Naive thymus-derived CD4-positive, alpha-beta T cell (primary cell): Measurements from ENCODE around the gene SYNDIG1. TPM values are rescaled to one million over a fixed set of nuclear protein-coding genes. Genes with fewer than 3 reads are reported as not detected.

ENCODE experiments used
- ATAC-seq: fragments of 150-1000 bp; cut with Tn5 transposase; 2 replicates; pipeline ENCODE4 v1.10.0; 2021; ENCODE audit warnings: mild to moderate bottlenecking, moderate library complexity
- CTCF ChIA-PET: fragments of 350-600 bp; sonication (Branson Sonifier 250); formaldehyde crosslinking; loops from one replicate; lab custom pipeline; 2021; ENCODE audit warnings: antibody characterized with exemption; lab: Charles Lee
- POLR2A ChIA-PET: fragments of 350-600 bp; sonication (Branson Sonifier 250); formaldehyde crosslinking; loops from one replicate; lab custom pipeline; 2021; ENCODE audit warnings: antibody characterized with exemption, inconsistent platforms; lab: Charles Lee
- DNase-seq, 9 donors: peaks; one replicate each; pipeline versions ENCODE4 v3.0.0 to v3.0.0-alpha.2; 2020 to 2022; ENCODE audit warnings: mixed read lengths in 1 of 9
- H3K27ac ChIP-seq: one replicate; pipeline ENCODE4 v1.7.0; 2013; ENCODE audit warnings: mild to moderate bottlenecking, low read depth, low read length, moderate library complexity
- H3K27me3 ChIP-seq, 2 donors: one replicate each; pipeline ENCODE4 v1.7.0; 2013; ENCODE audit warnings: low read length in 2 of 2, mild to moderate bottlenecking in 2 of 2, moderate library complexity in 2 of 2; ENCODE audit not compliant: control insufficient read depth in 2 of 2, insufficient read depth in 2 of 2
- H3K36me3 ChIP-seq, 3 experiments: 1 replicate in 2 of 3; 2 replicates in 1 of 3; pipeline ENCODE4 v1.7.0; 2013; ENCODE audit warnings: low read length in 3 of 3, mild to moderate bottlenecking in 3 of 3, moderate library complexity in 1 of 3; ENCODE audit not compliant: insufficient read depth in 3 of 3, control insufficient read depth in 2 of 3
- H3K4me1 ChIP-seq, 2 donors: one replicate each; pipeline ENCODE4 v1.7.0; 2013; ENCODE audit warnings: low read length in 2 of 2, mild to moderate bottlenecking in 2 of 2, moderate library complexity in 1 of 2; ENCODE audit not compliant: control insufficient read depth in 2 of 2, insufficient read depth in 2 of 2
- H3K4me3 ChIP-seq: 2 replicates; pipeline ENCODE4 v1.7.0; 2013; ENCODE audit warnings: mild to moderate bottlenecking, low read length
- H3K9me3 ChIP-seq, 3 experiments: 1 replicate in 2 of 3; 2 replicates in 1 of 3; pipeline ENCODE4 v1.7.0; 2013; ENCODE audit warnings: low read length in 3 of 3; ENCODE audit not compliant: control insufficient read depth in 2 of 3
- H3K27ac Mint-ChIP-seq, 9 donors: one replicate each; pipeline ENCODE4 v1.8.0; 2020 to 2022; ENCODE audit warnings: mixed read lengths in 9 of 9, mild to moderate bottlenecking in 8 of 9, moderate library complexity in 5 of 9, inconsistent platforms in 2 of 9
- H3K27me3 Mint-ChIP-seq, 5 donors: one replicate each; pipeline ENCODE4 v1.8.0; 2021 to 2022; ENCODE audit warnings: mixed read lengths in 5 of 5, mild to moderate bottlenecking in 1 of 5
- H3K36me3 Mint-ChIP-seq, 5 donors: one replicate each; pipeline ENCODE4 v1.8.0; 2020 to 2022; ENCODE audit warnings: mixed read lengths in 5 of 5, mild to moderate bottlenecking in 3 of 5, inconsistent platforms in 1 of 5
- H3K4me1 Mint-ChIP-seq, 7 donors: one replicate each; pipeline ENCODE4 v1.8.0; 2020 to 2022; ENCODE audit warnings: mixed read lengths in 7 of 7, mild to moderate bottlenecking in 3 of 7, inconsistent platforms in 1 of 7
- H3K4me3 Mint-ChIP-seq, 10 donors: one replicate each; pipeline ENCODE4 v1.8.0; 2020 to 2022; ENCODE audit warnings: mild to moderate bottlenecking in 10 of 10, mixed read lengths in 10 of 10, moderate library complexity in 6 of 10, inconsistent platforms in 2 of 10
- H3K9me3 Mint-ChIP-seq, 11 donors: one replicate each; pipeline ENCODE4 v1.8.0; 2020 to 2022; ENCODE audit warnings: mixed read lengths in 11 of 11, mild to moderate bottlenecking in 4 of 11, inconsistent platforms in 1 of 11, moderate library complexity in 1 of 11
- intact Hi-C, 2 donors: fragments of 100-400 bp; cut with micrococcal nuclease; formaldehyde crosslinking; loops; one replicate each; pipeline ENCODE4 v1.15.1; 2023
- polyA plus RNA-seq, 2 donors: library from polyadenylated mRNA; unstranded; fragments of 300-500 nt; fragmentation: Illumina TruSeq; gene quantifications; one replicate each; pipeline ENCODE4 v1.2.3, GENCODE V29; 2021
- total RNA-seq, 6 experiments: library from RNA in 5 of 6; stranded (reverse) in 5 of 6; gene quantifications; 1 replicate in 5 of 6; 2 replicates in 1 of 6; pipeline ENCODE4 v1.2.3 and lab custom pipeline; 2021 to 2026

Gene SYNDIG1
- total and polyA plus RNA-seq, 7 experiments from 2014 or later, result not detected

GRCh38 chr20:24446811-24447210, 22.6 kb upstream of the SYNDIG1 start:
- ChIA-PET CTCF (no interaction called here), POLR2A (no interaction called here)
- Histone ChIP-seq H3K27ac (no peak overlapping the region), H3K27me3 (no peaks in the 10 kb centered on the region), H3K9me3 (no peaks in the 10 kb centered on the region), H3K4me1 (no peaks in the 10 kb centered on the region), H3K4me3 (no peak overlapping the region), H3K36me3 (no peaks in the 10 kb centered on the region)
- no peak for ATAC-seq
- Mint-ChIP-seq H3K4me1 (peaks cover 0 to 14% (median 10%) of the 10 kb centered on the region in 7 donors), H3K27me3 (no peaks in the 10 kb centered on the region), H3K36me3 (no peaks in the 10 kb centered on the region), H3K9me3 (peaks cover 0 to 2% (median 0%) of the 10 kb centered on the region in 11 donors), H3K27ac (peak overlapping the region in 2 of 9 donors; percentile 16 to 38), H3K4me3 (no peak overlapping the region)
- no peak for DNase-seq
- intact Hi-C loops, result no loop called here

GRCh38 chr20:24448170-24448569, 21.3 kb upstream of the SYNDIG1 start:
- Histone ChIP-seq H3K9me3 (no peaks in the 10 kb centered on the region), H3K4me1 (no peaks in the 10 kb centered on the region), H3K4me3 (no peak overlapping the region), H3K27me3 (no peaks in the 10 kb centered on the region), H3K27ac (no peak overlapping the region), H3K36me3 (no peaks in the 10 kb centered on the region)
- DNase-seq (peak in 1 of 9 donors; percentile 25), ATAC-seq (peak; percentile 36)
- Mint-ChIP-seq H3K27ac (peak overlapping the region in 3 of 9 donors; percentile 0 to 62 (median 3)), H3K9me3 (peaks cover 0 to 2% (median 0%) of the 10 kb centered on the region in 11 donors), H3K36me3 (no peaks in the 10 kb centered on the region), H3K4me3 (no peak overlapping the region), H3K27me3 (peaks cover 0 to 3% (median 0%) of the 10 kb centered on the region in 5 donors), H3K4me1 (peaks cover 0 to 14% (median 10%) of the 10 kb centered on the region in 7 donors)
- intact Hi-C loops, result no loop called here
- CTCF ChIA-PET, result no interaction called here
- POLR2A ChIA-PET, result no interaction called here

GRCh38 chr20:24449026-24449720, 20.3 kb upstream of the SYNDIG1 start:
- Mint-ChIP-seq H3K36me3 (no peaks in the 10 kb centered on the region), H3K4me1 (peaks cover 6 to 20% (median 17%) of the 10 kb centered on the region in 7 donors), H3K27me3 (peaks cover 0 to 4% (median 0%) of the 10 kb centered on the region in 5 donors), H3K9me3 (peaks cover 0 to 2% (median 0%) of the 10 kb centered on the region in 11 donors), H3K27ac (peak overlapping the region in 3 of 9 donors; percentile 8 to 62 (median 26)), H3K4me3 (peak overlapping the region in 1 of 10 donors; percentile 31)
- no peaks in the 10 kb centered on the region for H3K36me3 ChIP-seq
- no peak overlapping the region for H3K4me3 ChIP-seq
- no peak for DNase-seq
- H3K27me3 ChIP-seq, result no peaks in the 10 kb centered on the region
- POLR2A ChIA-PET, result no interaction called here
- intact Hi-C loops, result no loop called here
- ATAC-seq, result no peak
- no peaks in the 10 kb centered on the region for H3K4me1 ChIP-seq
- H3K9me3 ChIP-seq, result no peaks in the 10 kb centered on the region
- CTCF ChIA-PET, result no interaction called here
- H3K27ac ChIP-seq, result no peak overlapping the region

GRCh38 chr20:24450177-24450576, 19.3 kb upstream of the SYNDIG1 start:
- ChIA-PET CTCF (no interaction called here), POLR2A (no interaction called here)
- H3K27ac ChIP-seq, result no peak overlapping the region
- peaks cover 0 to 2% (median 0%) of the 10 kb centered on the region in 11 donors for H3K9me3 Mint-ChIP-seq
- no peaks in the 10 kb centered on the region for H3K4me1 ChIP-seq
- no peak overlapping the region for H3K4me3 Mint-ChIP-seq
- H3K9me3 ChIP-seq, result no peaks in the 10 kb centered on the region
- H3K36me3 ChIP-seq, result no peaks in the 10 kb centered on the region
- no peak overlapping the region for H3K27ac Mint-ChIP-seq
- H3K36me3 Mint-ChIP-seq, result no peaks in the 10 kb centered on the region
- peaks cover 6 to 26% (median 20%) of the 10 kb centered on the region in 7 donors for H3K4me1 Mint-ChIP-seq
- peaks cover 0 to 4% (median 0%) of the 10 kb centered on the region in 5 donors for H3K27me3 Mint-ChIP-seq
- intact Hi-C loops, result no loop called here
- no peak overlapping the region for H3K4me3 ChIP-seq
- no peak for DNase-seq
- no peak for ATAC-seq
- H3K27me3 ChIP-seq, result no peaks in the 10 kb centered on the region

- POLR2A ChIA-PET, result no interaction called here
- CTCF ChIA-PET, result no interaction called here
- Histone ChIP-seq H3K4me3 (no peak overlapping the region), H3K27ac (no peak overlapping the region), H3K36me3 (no peaks in the 10 kb centered on the region), H3K9me3 (no peaks in the 10 kb centered on the region), H3K27me3 (no peaks in the 10 kb centered on the region), H3K4me1 (no peaks in the 10 kb centered on the region)
- peaks cover 0 to 2% (median 0%) of the 10 kb centered on the region in 11 donors for H3K9me3 Mint-ChIP-seq
- H3K27me3 Mint-ChIP-seq, result peaks cover 0 to 6% (median 0%) of the 10 kb centered on the region in 5 donors
- intact Hi-C loops, result no loop called here
- no peaks in the 10 kb centered on the region for H3K36me3 Mint-ChIP-seq
- no peak overlapping the region for H3K4me3 Mint-ChIP-seq
- peaks cover 6 to 28% (median 21%) of the 10 kb centered on the region in 7 donors for H3K4me1 Mint-ChIP-seq
- no peak for DNase-seq
- no peak for ATAC-seq
- H3K27ac Mint-ChIP-seq, result no peak overlapping the region
These were observed 18.6 kb upstream of the SYNDIG1 start for GRCh38 chr20:24450624-24451376.

DNA sequence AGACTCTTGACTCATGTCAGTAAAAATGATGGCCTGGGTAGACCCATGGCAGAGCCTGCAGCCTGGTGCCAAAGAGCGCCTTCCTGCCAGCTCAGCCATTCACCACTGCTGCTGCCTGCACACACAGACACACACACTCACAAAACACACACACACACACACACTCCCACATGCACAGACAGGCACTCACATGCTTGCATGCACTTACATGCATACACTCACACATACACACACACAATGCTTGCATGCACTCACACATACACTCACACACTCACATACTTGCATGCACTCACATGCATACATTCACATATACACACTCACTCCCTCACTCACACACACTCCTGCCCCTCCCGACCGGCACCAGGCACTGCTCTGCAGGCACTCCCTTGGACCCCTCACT, 18.0 kb upstream of the SYNDIG1 start:
- Mint-ChIP-seq H3K4me3 (peak overlapping the region in 1 of 10 donors; percentile 2), H3K4me1 (peaks cover 6 to 28% (median 21%) of the 10 kb centered on the region in 7 donors), H3K36me3 (no peaks in the 10 kb centered on the region), H3K27ac (peak overlapping the region in 1 of 9 donors; percentile 51), H3K9me3 (peaks cover 0 to 2% (median 0%) of the 10 kb centered on the region in 11 donors), H3K27me3 (peaks cover 0 to 12% (median 0%) of the 10 kb centered on the region in 5 donors)
- Histone ChIP-seq H3K4me1 (no peaks in the 10 kb centered on the region), H3K27ac (no peak overlapping the region), H3K36me3 (no peaks in the 10 kb centered on the region), H3K9me3 (no peaks in the 10 kb centered on the region), H3K27me3 (no peaks in the 10 kb centered on the region), H3K4me3 (no peak overlapping the region)
- CTCF ChIA-PET, result no interaction called here
- no peak for DNase-seq
- no peak for ATAC-seq
- POLR2A ChIA-PET, result no interaction called here
- intact Hi-C loops, result no loop called here
